ENCODE data around the gene BMP8B.

The BMP8B gene

GRCh38 chr1:39761016-39761415 is 27.6 kb downstream of the BMP8B start (continued):
- no peak for TF ChIP-seq ZNF362 (tag by site-specific recombination; IDR thresholded peaks at IDR 0.05)

DNA sequence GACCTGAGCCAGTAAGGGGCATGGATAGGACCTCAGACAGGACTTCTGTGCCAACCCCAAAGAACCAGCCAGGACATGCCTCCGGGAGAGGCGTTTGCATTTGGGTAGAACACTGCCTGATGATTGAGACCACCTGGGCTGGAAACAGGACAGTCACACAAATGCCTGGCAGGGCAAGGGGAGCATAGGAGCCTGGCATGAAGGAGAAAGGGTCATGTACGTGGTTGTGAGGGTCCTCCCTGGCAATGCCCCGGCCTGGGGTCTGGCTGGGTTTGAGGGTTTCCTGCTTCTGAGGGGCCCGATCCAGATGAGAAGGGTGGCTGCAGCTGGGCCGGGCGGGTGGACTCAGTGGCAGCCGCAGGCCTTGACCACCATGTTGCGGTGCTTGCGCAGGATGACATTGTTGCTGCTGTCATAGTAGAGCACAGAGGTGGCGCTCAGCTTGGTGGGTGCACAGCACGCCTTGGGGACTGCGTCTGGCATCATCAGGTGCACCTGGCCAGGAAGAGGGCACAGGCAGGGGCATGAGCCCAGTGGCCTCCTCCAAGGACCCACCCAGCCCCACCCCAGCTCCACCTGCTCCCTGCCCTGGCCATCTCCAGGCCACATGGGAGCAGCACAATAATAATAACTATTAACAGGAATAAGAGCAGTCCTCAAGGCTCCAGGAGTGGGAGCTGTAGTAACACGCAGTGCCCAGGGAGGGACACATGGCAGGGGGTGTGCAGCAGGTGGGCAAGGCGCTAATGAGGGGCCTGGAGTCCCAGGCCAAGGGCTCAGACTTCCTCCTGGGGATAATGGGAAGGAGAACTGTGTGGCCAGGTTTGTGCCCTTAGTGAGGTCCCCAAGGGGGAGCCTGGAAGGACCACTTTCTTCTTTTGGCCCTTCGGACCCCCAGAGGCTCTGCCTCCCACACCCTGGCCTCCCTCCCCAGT is 28.3 kb downstream of the BMP8B start:
- CTCF ChIA-PET = no interaction called here
- Histone ChIP-seq H3K4me1 (ENCODE audit: control insufficient read depth, insufficient read depth, low read length) (no peaks in the 10 kb centered on the region), H3K4me3 (ENCODE audit: low read depth, low read length) (no peak overlapping the region), H3K9me3 (ENCODE audit: control insufficient read depth, insufficient read depth, low read depth, low read length) (no peaks in the 10 kb centered on the region), H3K36me3 (ENCODE audit: control insufficient read depth in 2 of 2, insufficient read depth in 1 of 2, low read length in 2 of 2) (peaks cover 0 to 60% of the 10 kb centered on the region in 2 experiments; a peak in 1 of 3 replicates), H3K27ac (ENCODE audit: extremely low read depth, low read depth, low read length) (no peak overlapping the region)
- POLR2A ChIA-PET = no interaction called here
- TF ChIP-seq ZFHX2 (tag by site-specific recombination; conservative IDR thresholded peaks at IDR 0.05) (no peak), GLIS1 (tag by site-specific recombination; IDR thresholded peaks at IDR 0.05) (peak; percentile 48)
- TF ChIP-seq, protein P1, sequence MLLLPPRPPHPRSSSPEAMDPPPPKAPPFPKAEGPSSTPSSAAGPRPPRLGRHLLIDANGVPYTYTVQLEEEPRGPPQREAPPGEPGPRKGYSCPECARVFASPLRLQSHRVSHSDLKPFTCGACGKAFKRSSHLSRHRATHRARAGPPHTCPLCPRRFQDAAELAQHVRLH (tag by site-specific recombination; IDR thresholded peaks at IDR 0.05) = no peak

DNA sequence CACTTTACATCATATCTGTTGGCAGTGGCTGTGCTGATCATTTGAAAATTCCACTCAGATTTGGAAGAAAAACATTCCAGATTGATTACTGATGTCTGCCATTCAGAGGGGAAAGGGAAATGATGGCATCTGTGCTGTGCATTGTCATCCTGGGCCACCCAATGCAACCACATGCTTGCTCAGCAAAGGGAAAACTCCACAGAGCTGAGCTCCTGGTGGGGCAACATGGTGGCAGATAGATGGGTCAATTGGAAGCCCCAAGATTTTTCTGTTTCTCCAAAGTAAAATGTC is 29.3 kb downstream of the BMP8B start:
- Histone ChIP-seq H3K36me3 (ENCODE audit: control insufficient read depth in 2 of 2, insufficient read depth in 1 of 2, low read length in 2 of 2) (peaks cover 0 to 70% of the 10 kb centered on the region in 2 experiments; a peak in 2 of 3 replicates), H3K27ac (ENCODE audit: extremely low read depth, low read depth, low read length) (no peak overlapping the region), H3K9me3 (ENCODE audit: control insufficient read depth, insufficient read depth, low read depth, low read length) (no peaks in the 10 kb centered on the region), H3K4me3 (ENCODE audit: low read depth, low read length) (no peak overlapping the region), H3K4me1 (ENCODE audit: control insufficient read depth, insufficient read depth, low read length) (no peaks in the 10 kb centered on the region)
- ChIA-PET CTCF (no interaction called here), POLR2A (no interaction called here)
- peak; percentile 93 for TF ChIP-seq ZBTB17 (tag by site-specific recombination; IDR thresholded peaks at IDR 0.05)
- TF ChIP-seq ZNF416 (tag by site-specific recombination; IDR thresholded peaks at IDR 0.05) = no peak

DNA sequence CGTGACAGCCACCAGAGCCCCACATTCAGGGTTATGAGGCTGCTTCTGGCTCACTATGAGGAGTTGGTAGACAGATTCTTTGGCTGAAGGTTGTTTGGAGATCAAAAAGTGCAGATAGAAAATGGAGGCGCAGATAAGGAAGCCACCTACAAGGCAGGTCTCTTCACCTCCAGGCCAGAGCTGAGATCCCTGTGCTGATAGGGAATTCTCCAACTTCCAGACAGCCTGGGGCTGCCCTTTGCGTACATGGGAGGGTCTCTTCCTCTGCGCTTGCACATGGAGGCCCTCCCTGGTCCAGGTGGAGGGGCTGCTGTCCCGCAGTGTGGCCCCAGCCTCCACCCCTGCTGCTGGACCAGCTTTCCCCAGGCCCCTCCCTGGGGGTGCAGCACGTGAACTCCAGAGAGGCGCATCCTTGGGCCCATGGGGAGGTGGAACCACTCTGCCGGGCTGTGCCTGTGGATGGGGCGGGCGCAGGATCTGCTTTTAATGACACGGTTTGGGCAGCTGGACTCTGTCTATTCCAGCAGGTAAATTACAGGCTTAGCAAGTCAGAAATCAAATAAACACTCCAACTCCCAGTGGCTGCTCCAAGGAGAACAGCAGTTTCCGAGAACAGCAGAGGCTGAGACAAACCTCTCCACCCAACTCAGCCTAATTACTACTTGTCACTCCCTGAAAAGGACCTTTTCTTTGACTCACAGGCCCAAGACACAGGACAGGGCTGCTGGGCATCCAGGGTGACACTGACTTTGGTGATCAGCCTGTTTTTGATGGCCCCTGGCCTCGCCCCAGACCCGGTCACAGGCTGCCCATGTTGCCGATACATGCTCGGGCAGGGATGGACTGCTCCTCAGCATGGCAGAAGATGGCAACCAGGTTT is 29.9 kb downstream of the BMP8B start:
- Histone ChIP-seq H3K4me3 (ENCODE audit: low read depth, low read length) (no peak overlapping the region), H3K4me1 (ENCODE audit: control insufficient read depth, insufficient read depth, low read length) (no peaks in the 10 kb centered on the region), H3K27ac (ENCODE audit: extremely low read depth, low read depth, low read length) (no peak overlapping the region), H3K9me3 (ENCODE audit: control insufficient read depth, insufficient read depth, low read depth, low read length) (no peaks in the 10 kb centered on the region), H3K36me3 (ENCODE audit: control insufficient read depth in 2 of 2, insufficient read depth in 1 of 2, low read length in 2 of 2) (peaks cover 4 to 76% of the 10 kb centered on the region in 2 experiments)
- TF ChIP-seq ZNF560 (tag by site-specific recombination; IDR thresholded peaks at IDR 0.05; ENCODE audit: borderline replicate concordance) = no peak
- TF ChIP-seq ZNF391 (tag by site-specific recombination; IDR thresholded peaks at IDR 0.05; ENCODE audit: borderline replicate concordance, low read depth) = no peak
- no peak for TF ChIP-seq ZSCAN30 (tag by site-specific recombination; IDR thresholded peaks at IDR 0.05)
- TF ChIP-seq ZNF341 (tag by site-specific recombination; IDR thresholded peaks at IDR 0.05; ENCODE audit: low read depth) = 0 out of 2 replicates have a peak, but pooled peaks have one; percentile 10
- peak; percentile 96 for TF ChIP-seq SP7 (tag by site-specific recombination; IDR thresholded peaks at IDR 0.05)
- TF ChIP-seq ZFP41 (tag by site-specific recombination; IDR thresholded peaks at IDR 0.05; ENCODE audit: borderline replicate concordance) = no peak
- no peak for TF ChIP-seq KLF1 (tag by site-specific recombination; IDR thresholded peaks at IDR 0.05)
- TF ChIP-seq ZNF10 (tag by site-specific recombination; IDR thresholded peaks at IDR 0.05) = no peak
- TF ChIP-seq, protein P2, sequence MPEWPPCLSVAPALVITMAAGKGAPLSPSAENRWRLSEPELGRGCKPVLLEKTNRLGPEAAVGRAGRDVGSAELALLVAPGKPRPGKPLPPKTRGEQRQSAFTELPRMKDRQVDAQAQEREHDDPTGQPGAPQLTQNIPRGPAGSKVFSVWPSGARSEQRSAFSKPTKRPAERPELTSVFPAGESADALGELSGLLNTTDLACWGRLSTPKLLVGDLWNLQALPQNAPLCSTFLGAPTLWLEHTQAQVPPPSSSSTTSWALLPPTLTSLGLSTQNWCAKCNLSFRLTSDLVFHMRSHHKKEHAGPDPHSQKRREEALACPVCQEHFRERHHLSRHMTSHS (tag by site-specific recombination; IDR thresholded peaks at IDR 0.05) = no peak
- no peak for TF ChIP-seq ZNF701 (tag by site-specific recombination; IDR thresholded peaks at IDR 0.05)
- ChIA-PET POLR2A (no interaction called here), CTCF (no interaction called here)
